ENCODE measurements around the gene TBKBP1. TPM values are rescaled to one million over a fixed set of nuclear protein-coding genes. Genes with fewer than 3 reads are reported as not detected.
A peak's percentile ranks its signal among the peaks of the same experiment; 100 is the strongest.

The TBKBP1 gene
- total RNA-seq, 1 donor from 2014 or later, result 3.0 TPM

- no peak overlapping the region for H3K27ac Mint-ChIP-seq
- TF ChIP-seq, protein P1, sequence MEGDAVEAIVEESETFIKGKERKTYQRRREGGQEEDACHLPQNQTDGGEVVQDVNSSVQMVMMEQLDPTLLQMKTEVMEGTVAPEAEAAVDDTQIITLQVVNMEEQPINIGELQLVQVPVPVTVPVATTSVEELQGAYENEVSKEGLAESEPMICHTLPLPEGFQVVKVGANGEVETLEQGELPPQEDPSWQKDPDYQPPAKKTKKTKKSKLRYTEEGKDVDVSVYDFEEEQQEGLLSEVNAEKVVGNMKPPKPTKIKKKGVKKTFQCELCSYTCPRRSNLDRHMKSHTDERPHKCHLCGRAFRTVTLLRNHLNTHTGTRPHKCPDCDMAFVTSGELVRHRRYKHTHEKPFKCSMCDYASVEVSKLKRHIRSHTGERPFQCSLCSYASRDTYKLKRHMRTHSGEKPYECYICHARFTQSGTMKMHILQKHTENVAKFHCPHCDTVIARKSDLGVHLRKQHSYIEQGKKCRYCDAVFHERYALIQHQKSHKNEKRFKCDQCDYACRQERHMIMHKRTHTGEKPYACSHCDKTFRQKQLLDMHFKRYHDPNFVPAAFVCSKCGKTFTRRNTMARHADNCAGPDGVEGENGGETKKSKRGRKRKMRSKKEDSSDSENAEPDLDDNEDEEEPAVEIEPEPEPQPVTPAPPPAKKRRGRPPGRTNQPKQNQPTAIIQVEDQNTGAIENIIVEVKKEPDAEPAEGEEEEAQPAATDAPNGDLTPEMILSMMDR (IDR thresholded peaks at IDR 0.05), result no peak
- TF ChIP-seq EZH2 (IDR thresholded peaks at IDR 0.05), result no peak
- TF ChIP-seq EZH2phosphoT487 (IDR thresholded peaks at IDR 0.05), result no peak
These were observed 30.7 kb downstream of the TBKBP1 start for GRCh38 chr17:47724705-47725104.

GRCh38 chr17:47725446-47726111, 31.6 kb downstream of the TBKBP1 start:
- Mint-ChIP-seq H3K9me3 (no peaks in the 10 kb centered on the region), H3K36me3 (no peaks in the 10 kb centered on the region), H3K27ac (no peak overlapping the region), H3K4me1 (peaks cover 9% of the 10 kb centered on the region), H3K27me3 (ENCODE audit: insufficient read depth, low read depth) (peaks cover 25% of the 10 kb centered on the region), H3K4me3 (no peak overlapping the region)
- Histone ChIP-seq H4K20me1 (ENCODE audit: low read depth) (no peaks in the 10 kb centered on the region), H3K9ac (no peak overlapping the region), H3K4me1 (peaks cover 6% of the 10 kb centered on the region), H3K4me2 (no peak overlapping the region), H3K27me3 (peaks cover 38% of the 10 kb centered on the region), H3K79me2 (ENCODE audit: low read depth) (no peaks in the 10 kb centered on the region), H3F3A (ENCODE audit: low read depth) (no peaks in the 10 kb centered on the region), H2AFZ (replicated peaks) (no peak overlapping the region), H3K27ac (no peak overlapping the region), H3K9me3 (ENCODE audit: low read depth) (no peaks in the 10 kb centered on the region), H3K36me3 (no peaks in the 10 kb centered on the region), H3K4me3 (no peak overlapping the region)
- TF ChIP-seq, protein P1 (IDR thresholded peaks at IDR 0.05), result peak; percentile 26
- no peak for TF ChIP-seq EZH2 (IDR thresholded peaks at IDR 0.05)
- DNase-seq (ENCODE audit: low spot score), result no peak

More at GRCh38 chr17:47724705-47725104, 30.7 kb downstream of the TBKBP1 start:
- H3K9me3 Mint-ChIP-seq, result no peaks in the 10 kb centered on the region
- DNase-seq (ENCODE audit: low spot score), result no peak
- Histone ChIP-seq H4K20me1 (ENCODE audit: low read depth) (no peaks in the 10 kb centered on the region), H3K9me3 (ENCODE audit: low read depth) (no peaks in the 10 kb centered on the region), H3K27me3 (peaks cover 38% of the 10 kb centered on the region), H3K4me3 (no peak overlapping the region), H3K36me3 (no peaks in the 10 kb centered on the region), H3K79me2 (ENCODE audit: low read depth) (no peaks in the 10 kb centered on the region), H3K4me2 (no peak overlapping the region), H2AFZ (replicated peaks) (no peak overlapping the region), H3F3A (ENCODE audit: low read depth) (no peaks in the 10 kb centered on the region), H3K27ac (no peak overlapping the region), H3K9ac (no peak overlapping the region), H3K4me1 (peaks cover 6% of the 10 kb centered on the region)
- peaks cover 25% of the 10 kb centered on the region for H3K27me3 Mint-ChIP-seq (ENCODE audit: insufficient read depth, low read depth)
- peaks cover 9% of the 10 kb centered on the region for H3K4me1 Mint-ChIP-seq
- H3K36me3 Mint-ChIP-seq, result no peaks in the 10 kb centered on the region
- H3K4me3 Mint-ChIP-seq, result no peak overlapping the region

DNA sequence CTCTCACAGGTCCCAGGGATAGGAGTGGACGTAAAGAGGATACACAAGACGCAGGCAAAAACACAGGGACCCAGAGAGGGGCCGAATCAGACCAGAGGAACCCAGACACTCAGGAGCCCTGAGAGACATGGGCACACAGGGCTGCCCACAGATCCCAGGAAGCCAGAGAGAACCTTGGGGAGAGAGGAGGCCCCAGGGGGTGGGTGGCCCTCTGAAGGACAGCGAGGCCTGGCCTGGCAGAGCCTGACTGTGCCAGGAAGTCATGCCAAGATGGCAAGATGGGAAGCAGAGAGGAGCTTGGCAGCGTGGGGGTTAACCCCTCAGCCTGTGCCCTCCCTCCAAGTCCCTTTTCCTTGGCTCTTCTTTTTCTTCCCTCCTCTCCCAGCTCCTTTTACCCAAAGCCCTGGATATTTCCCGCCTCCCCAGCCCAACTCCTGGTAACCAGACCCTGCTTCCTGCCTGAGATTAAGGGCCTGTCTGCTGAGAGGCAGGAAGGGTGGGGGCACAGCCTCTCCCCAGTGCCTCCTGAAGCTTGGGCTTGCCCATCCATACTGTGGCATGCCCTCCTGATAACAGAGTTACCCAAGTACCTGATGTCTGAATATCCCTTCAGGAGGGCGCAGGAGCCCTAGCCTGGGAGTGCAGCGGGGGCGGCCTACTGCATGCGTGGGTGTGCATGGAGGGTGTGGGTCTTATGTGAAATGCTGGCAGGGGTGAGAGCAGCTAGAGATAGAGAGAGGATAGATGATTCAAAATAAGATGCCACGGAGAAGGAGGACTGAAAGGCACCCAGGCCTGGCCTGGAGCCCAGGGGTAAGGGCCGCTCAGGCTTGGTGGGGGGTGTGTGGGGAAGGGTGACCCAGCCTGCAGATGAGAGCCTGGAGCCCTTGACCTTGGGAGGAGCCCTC, 33.1 kb downstream of the TBKBP1 start:
- no peak for TF ChIP-seq EZH2 (IDR thresholded peaks at IDR 0.05)
- H3K27ac ChIP-seq, result no peak overlapping the region
- no peaks in the 10 kb centered on the region for H3K79me2 ChIP-seq (ENCODE audit: low read depth)
- Mint-ChIP-seq H3K4me3 (no peak overlapping the region), H3K9me3 (no peaks in the 10 kb centered on the region), H3K36me3 (no peaks in the 10 kb centered on the region), H3K27ac (peak overlapping the region; percentile 67), H3K4me1 (peaks cover 4% of the 10 kb centered on the region), H3K27me3 (ENCODE audit: insufficient read depth, low read depth) (peaks cover 28% of the 10 kb centered on the region)
- no peak for DNase-seq (ENCODE audit: low spot score)
- no peak overlapping the region for H2AFZ ChIP-seq (replicated peaks)
- peaks cover 38% of the 10 kb centered on the region for H3K27me3 ChIP-seq
- peaks cover 6% of the 10 kb centered on the region for H3K4me1 ChIP-seq
- no peak overlapping the region for H3K4me3 ChIP-seq
- H3F3A ChIP-seq (ENCODE audit: low read depth), result no peaks in the 10 kb centered on the region
- no peak overlapping the region for H3K9ac ChIP-seq
- no peaks in the 10 kb centered on the region for H3K9me3 ChIP-seq (ENCODE audit: low read depth)
- H3K36me3 ChIP-seq, result no peaks in the 10 kb centered on the region
- H3K4me2 ChIP-seq, result no peak overlapping the region
- H4K20me1 ChIP-seq (ENCODE audit: low read depth), result peaks cover 4% of the 10 kb centered on the region

DNA sequence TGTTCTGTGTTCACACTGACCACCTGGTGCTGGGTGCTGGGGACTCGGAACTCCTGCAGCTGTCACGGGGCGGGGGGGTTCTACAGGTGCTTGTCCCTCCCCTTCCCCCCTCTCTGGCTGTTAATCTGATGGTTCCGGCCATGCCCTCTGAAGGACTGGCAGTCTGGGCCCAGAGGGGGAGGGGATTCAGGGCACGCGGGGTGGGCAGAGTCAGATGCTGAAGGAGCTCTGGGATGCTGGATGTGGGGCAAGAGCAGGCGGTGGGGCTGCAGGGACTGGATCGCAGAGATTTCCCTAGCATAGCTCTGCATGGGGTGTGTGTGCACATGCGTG, 33.7 kb downstream of the TBKBP1 start:
- Mint-ChIP-seq H3K27me3 (ENCODE audit: insufficient read depth, low read depth) (peaks cover 27% of the 10 kb centered on the region), H3K4me1 (peaks cover 6% of the 10 kb centered on the region), H3K36me3 (no peaks in the 10 kb centered on the region), H3K27ac (no peak overlapping the region), H3K9me3 (no peaks in the 10 kb centered on the region), H3K4me3 (no peak overlapping the region)
- TF ChIP-seq EZH2phosphoT487 (IDR thresholded peaks at IDR 0.05), result no peak
- TF ChIP-seq EZH2 (IDR thresholded peaks at IDR 0.05), result no peak
- TF ChIP-seq, protein P1 (IDR thresholded peaks at IDR 0.05), result no peak
- Histone ChIP-seq H3K27ac (no peak overlapping the region), H3F3A (ENCODE audit: low read depth) (no peaks in the 10 kb centered on the region), H3K79me2 (ENCODE audit: low read depth) (no peaks in the 10 kb centered on the region), H2AFZ (replicated peaks) (no peak overlapping the region), H3K27me3 (peaks cover 38% of the 10 kb centered on the region), H4K20me1 (ENCODE audit: low read depth) (peaks cover 10% of the 10 kb centered on the region), H3K4me3 (no peak overlapping the region), H3K36me3 (no peaks in the 10 kb centered on the region), H3K4me2 (no peak overlapping the region), H3K4me1 (peaks cover 6% of the 10 kb centered on the region), H3K9me3 (ENCODE audit: low read depth) (no peaks in the 10 kb centered on the region), H3K9ac (no peak overlapping the region)
- no peak for DNase-seq (ENCODE audit: low spot score)

Data from neural progenitor cell (in vitro differentiated cells).